Measurements from ENCODE around the gene ABHD5. TPM values are rescaled to one million over a fixed set of nuclear protein-coding genes. Genes with fewer than 3 reads are reported as not detected.

Gene ABHD5
- total and polyA plus RNA-seq, 2 of the 13 experiments (the other 11 are each of a cell fraction or from before 2014, with no cell fraction given): 4.5 to 13.3 TPM

- no peak for TF ChIP-seq SP140L (CRISPR knock-in tag; IDR thresholded peaks at IDR 0.05; ENCODE audit: borderline replicate concordance)
- peak; percentile 61 for TF ChIP-seq STAG1 (CRISPR knock-in tag; IDR thresholded peaks at IDR 0.05)
- TF ChIP-seq, protein P1, sequence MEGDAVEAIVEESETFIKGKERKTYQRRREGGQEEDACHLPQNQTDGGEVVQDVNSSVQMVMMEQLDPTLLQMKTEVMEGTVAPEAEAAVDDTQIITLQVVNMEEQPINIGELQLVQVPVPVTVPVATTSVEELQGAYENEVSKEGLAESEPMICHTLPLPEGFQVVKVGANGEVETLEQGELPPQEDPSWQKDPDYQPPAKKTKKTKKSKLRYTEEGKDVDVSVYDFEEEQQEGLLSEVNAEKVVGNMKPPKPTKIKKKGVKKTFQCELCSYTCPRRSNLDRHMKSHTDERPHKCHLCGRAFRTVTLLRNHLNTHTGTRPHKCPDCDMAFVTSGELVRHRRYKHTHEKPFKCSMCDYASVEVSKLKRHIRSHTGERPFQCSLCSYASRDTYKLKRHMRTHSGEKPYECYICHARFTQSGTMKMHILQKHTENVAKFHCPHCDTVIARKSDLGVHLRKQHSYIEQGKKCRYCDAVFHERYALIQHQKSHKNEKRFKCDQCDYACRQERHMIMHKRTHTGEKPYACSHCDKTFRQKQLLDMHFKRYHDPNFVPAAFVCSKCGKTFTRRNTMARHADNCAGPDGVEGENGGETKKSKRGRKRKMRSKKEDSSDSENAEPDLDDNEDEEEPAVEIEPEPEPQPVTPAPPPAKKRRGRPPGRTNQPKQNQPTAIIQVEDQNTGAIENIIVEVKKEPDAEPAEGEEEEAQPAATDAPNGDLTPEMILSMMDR (CRISPR knock-in tag; IDR thresholded peaks at IDR 0.05): peak; percentile 84
- TF ChIP-seq BORCS8-MEF2B (CRISPR knock-in tag; IDR thresholded peaks at IDR 0.05): no peak
These were observed 78.6 kb downstream of the ABHD5 start (continued) for GRCh38 chr3:43769097-43769884.

GRCh38 chr3:43769885-43770425 is 79.2 kb downstream of the ABHD5 start:
- FAIRE-seq (no peak), DNase-seq (ENCODE audit: low spot score) (no peak), ATAC-seq (peak; percentile 25)
- BruUV-seq (replicated peaks): no TSS peak
- Histone ChIP-seq H3K9me3 (ENCODE audit: low read length) (no peaks in the 10 kb centered on the region), H3K79me2 (ENCODE audit: insufficient read depth, low read length) (no peaks in the 10 kb centered on the region), H3K4me1 (ENCODE audit: insufficient read depth, low read length) (peaks cover 14% of the 10 kb centered on the region), H3K4me3 (replicated peaks in 1 of 3; ENCODE audit: insufficient read depth in 1 of 3, low read depth in 2 of 3, low read length in 3 of 3) (no peak overlapping the region), H3K27ac (ENCODE audit: extremely low read length, insufficient read depth, low read length) (no peak overlapping the region), H2AFZ (ENCODE audit: low read length) (no peak overlapping the region), H3K27me3 (ENCODE audit: control insufficient read depth in 1 of 2, insufficient read depth in 2 of 2, low read length in 2 of 2) (peaks cover 0 to 14% of the 10 kb centered on the region in 2 experiments; a peak in 2 of 5 replicates), H4K20me1 (ENCODE audit: insufficient read depth, low read length) (no peaks in the 10 kb centered on the region), H3K36me3 (replicated peaks in 1 of 2; ENCODE audit: control insufficient read depth in 1 of 2, insufficient read depth in 2 of 2, low read length in 2 of 2) (no peaks in the 10 kb centered on the region), H3K9ac (ENCODE audit: insufficient read depth, low read depth, low read length) (no peak overlapping the region), H3K4me2 (ENCODE audit: low read depth, low read length) (0 out of 2 replicates have a peak overlapping the region, but pooled peaks have one; percentile 48)
- TF ChIP-seq KLF11 (CRISPR knock-in tag; IDR thresholded peaks at IDR 0.05) (no peak), SATB2 (CRISPR knock-in tag; IDR thresholded peaks at IDR 0.05) (no peak), ZNF687 (CRISPR knock-in tag; IDR thresholded peaks at IDR 0.05) (0 out of 2 replicates have a peak, but pooled peaks have one; percentile 4), CREB1 (IDR thresholded peaks at IDR 0.05) (0 out of 2 replicates have a peak, but pooled peaks have one; percentile 18), CREB1 (CRISPR knock-in tag; IDR thresholded peaks at IDR 0.05) (no peak), HNRNPLL (IDR thresholded peaks at IDR 0.05; ENCODE audit: low read depth, low read length, poor library complexity, severe bottlenecking) (peak; percentile 7), GATAD1 (CRISPR knock-in tag; IDR thresholded peaks at IDR 0.05) (no peak)
- CTCF ChIA-PET (ENCODE audit: low intra/inter-chr PET ratio, low total read pairs): interaction anchor here (1.9 kb wide), 1 partner anchor 429 kb away, joined by 6 read pairs; no protein-coding TSS in a partner anchor
- WGBS (ENCODE audit: low lambda C conversion rate): 20% methylated on average over 1 of the region's 7 CpGs
- intact Hi-C loops (cut with micrococcal nuclease; ENCODE audit: unreplicated experiment) (no loop called here), in situ Hi-C loops (cut with HindIII; ENCODE audit: extremely low pct_ligation_motif_present, low pct_unique_long_range_greater_than_20kb) (loop anchor here (5.0 kb wide), 1 partner anchor 427 kb away; no protein-coding TSS in a partner anchor)
- POLR2A ChIA-PET: no interaction called here

Data from HepG2 (cell line).